ENCODE measurements around the gene ATRN.

The ATRN gene

DNA sequence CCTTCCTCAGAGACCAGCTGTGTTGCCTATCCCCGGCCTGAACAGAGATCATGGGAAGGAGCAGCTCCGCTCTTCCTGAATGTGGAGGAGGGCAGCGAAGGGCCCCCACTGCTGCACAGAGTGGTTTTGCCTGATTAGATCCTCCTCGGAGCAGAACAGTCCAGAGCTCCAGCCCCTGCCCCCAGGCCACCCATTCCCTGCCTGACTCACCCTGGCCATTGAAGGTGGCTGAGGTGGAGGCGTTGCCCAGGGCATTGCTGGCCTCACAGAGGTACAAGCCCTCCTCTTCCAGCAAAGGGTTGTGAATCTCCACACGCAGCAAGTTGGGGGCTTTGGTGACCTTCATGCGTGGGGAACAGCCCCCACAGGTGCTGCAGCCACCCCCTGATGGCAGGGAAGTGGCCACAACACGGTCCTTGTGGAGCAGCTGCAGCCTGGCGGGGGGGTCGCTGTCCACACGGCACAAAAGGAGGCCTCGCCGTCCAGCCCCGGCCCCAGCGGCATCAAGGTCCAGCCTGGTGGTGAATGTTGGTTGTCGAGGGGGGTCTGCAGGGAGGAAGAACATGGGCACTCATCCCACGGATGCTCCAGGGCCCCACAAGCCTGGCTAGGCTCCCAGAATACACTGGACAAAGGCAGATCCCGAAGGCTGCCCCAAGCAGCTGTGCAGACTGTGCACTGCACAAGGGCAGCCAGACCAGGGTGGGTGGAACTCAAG is 226.9 kb downstream of the ATRN start:
- TF ChIP-seq, protein P1, sequence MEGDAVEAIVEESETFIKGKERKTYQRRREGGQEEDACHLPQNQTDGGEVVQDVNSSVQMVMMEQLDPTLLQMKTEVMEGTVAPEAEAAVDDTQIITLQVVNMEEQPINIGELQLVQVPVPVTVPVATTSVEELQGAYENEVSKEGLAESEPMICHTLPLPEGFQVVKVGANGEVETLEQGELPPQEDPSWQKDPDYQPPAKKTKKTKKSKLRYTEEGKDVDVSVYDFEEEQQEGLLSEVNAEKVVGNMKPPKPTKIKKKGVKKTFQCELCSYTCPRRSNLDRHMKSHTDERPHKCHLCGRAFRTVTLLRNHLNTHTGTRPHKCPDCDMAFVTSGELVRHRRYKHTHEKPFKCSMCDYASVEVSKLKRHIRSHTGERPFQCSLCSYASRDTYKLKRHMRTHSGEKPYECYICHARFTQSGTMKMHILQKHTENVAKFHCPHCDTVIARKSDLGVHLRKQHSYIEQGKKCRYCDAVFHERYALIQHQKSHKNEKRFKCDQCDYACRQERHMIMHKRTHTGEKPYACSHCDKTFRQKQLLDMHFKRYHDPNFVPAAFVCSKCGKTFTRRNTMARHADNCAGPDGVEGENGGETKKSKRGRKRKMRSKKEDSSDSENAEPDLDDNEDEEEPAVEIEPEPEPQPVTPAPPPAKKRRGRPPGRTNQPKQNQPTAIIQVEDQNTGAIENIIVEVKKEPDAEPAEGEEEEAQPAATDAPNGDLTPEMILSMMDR (conservative IDR thresholded peaks at IDR 0.05; ENCODE audit: low read depth, low read length), result no peak
- no peak overlapping the region for H3K4me3 ChIP-seq (ENCODE audit: low read depth, low read length)
- no peak for DNase-seq (ENCODE audit: low read depth)

DNA sequence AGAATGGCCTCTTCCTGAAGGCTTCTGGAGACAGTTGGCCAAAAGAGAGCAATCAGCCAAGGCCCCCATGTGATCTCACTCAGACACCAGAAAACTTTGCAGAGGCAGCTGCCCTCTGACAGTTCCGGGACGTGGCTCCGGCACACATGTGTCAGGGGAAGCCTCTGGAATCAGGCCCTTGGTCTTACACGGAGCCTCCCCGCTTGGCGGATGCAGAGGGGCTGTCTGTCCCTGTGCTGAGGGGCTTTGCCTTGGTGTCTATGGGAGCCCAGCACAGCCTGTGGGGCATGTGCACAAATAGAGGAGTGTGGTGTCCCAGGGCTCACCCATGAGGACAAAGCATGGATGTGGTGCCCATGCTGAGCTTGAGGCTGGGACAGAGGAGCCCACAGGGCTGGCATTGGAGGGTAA is 227.8 kb downstream of the ATRN start:
- TF ChIP-seq, protein P1 (conservative IDR thresholded peaks at IDR 0.05; ENCODE audit: low read depth, low read length), result no peak
- no peak overlapping the region for H3K4me3 ChIP-seq (ENCODE audit: low read depth, low read length)
- DNase-seq (ENCODE audit: low read depth), result no peak

DNA sequence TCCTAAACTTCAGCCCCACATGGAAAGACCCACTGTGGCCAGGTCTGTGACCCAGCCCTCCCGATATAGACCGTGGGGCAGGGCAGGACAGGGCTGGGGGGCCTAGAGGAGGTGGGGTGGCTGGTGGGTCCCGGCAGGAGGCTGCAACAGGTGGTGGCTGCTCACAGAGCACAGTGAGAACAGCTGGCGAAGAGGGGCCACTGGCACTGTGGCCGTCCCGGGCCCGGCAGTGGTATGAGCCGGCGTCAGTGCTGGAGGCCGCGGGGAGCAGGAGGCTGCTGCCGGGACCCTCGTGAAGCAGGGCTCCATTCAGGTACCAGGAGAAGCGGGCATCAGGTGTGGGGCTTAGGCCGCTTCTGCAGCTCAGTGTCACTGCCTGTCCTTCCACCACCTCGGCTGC is 228.2 kb downstream of the ATRN start:
- TF ChIP-seq, protein P1 (conservative IDR thresholded peaks at IDR 0.05; ENCODE audit: low read depth, low read length), result no peak
- DNase-seq (ENCODE audit: low read depth), result no peak
- no peak overlapping the region for H3K4me3 ChIP-seq (ENCODE audit: low read depth, low read length)

Measured in choroid plexus epithelial cell (primary cell).